Dermis microvascular lymphatic vessel endothelial cell (primary cell): ENCODE results near the gene SLC4A8. TPM values are rescaled to one million over a fixed set of nuclear protein-coding genes. Genes with fewer than 3 reads are reported as not detected.
"Not testable (repeated sequence)": the region's sequence is repeated elsewhere in the genome, so short reads cannot be mapped to it uniquely, and the experiment has no call there.

Source experiments
- DNase-seq, 2 donors: peaks; one replicate each; pipeline versions ENCODE4 v3.0.0 to v3.0.0-alpha.2; 2010; ENCODE audit warnings: low read depth in 2 of 2
- total RNA-seq: library from RNA; depleted of rRNA; stranded (reverse); fragments of >200 nt; gene quantifications from 2 replicates; pipeline ENCODE4 v1.2.1, GENCODE V29; 2014

Gene SLC4A8
- total RNA-seq, 1 donor from 2014 or later = 0.90 TPM

- no peak for DNase-seq
Measured at GRCh38 chr12:51429700-51430099, 5.1 kb downstream of the SLC4A8 start.

- no peak for DNase-seq
Measured at GRCh38 chr12:51430196-51430895, 5.7 kb downstream of the SLC4A8 start.

- no peak for DNase-seq
Measured at GRCh38 chr12:51432921-51433320, 8.3 kb downstream of the SLC4A8 start.

GRCh38 chr12:51434305-51434704 lies 9.7 kb downstream of the SLC4A8 start:
- DNase-seq = peak in 1 of 2 donors; percentile 40

GRCh38 chr12:51437431-51437830 lies 12.8 kb downstream of the SLC4A8 start:
- DNase-seq = peak in 1 of 2 donors; percentile 79

- DNase-seq = no peak
Measured at GRCh38 chr12:51439330-51439729, 14.7 kb downstream of the SLC4A8 start.

- peak in 1 of 2 donors; percentile 52 for DNase-seq
Measured at GRCh38 chr12:51441583-51441982, 17.0 kb downstream of the SLC4A8 start.

- no peak for DNase-seq
Measured at GRCh38 chr12:51442324-51442723, 17.7 kb downstream of the SLC4A8 start.

- no peak for DNase-seq
Measured at GRCh38 chr12:51443573-51443972, 18.9 kb downstream of the SLC4A8 start.

- no peak for DNase-seq
Measured at GRCh38 chr12:51448618-51449256, 24.1 kb downstream of the SLC4A8 start.

GRCh38 chr12:51449580-51450246 lies 25.1 kb downstream of the SLC4A8 start:
- no peak for DNase-seq

- no peak for DNase-seq
Measured at GRCh38 chr12:51450333-51450732, 25.7 kb downstream of the SLC4A8 start.

- no peak for DNase-seq
Measured at GRCh38 chr12:51450806-51451205, 26.2 kb downstream of the SLC4A8 start.

GRCh38 chr12:51454016-51454415 lies 29.4 kb downstream of the SLC4A8 start:
- not testable (repeated sequence) for DNase-seq

- DNase-seq = not testable (repeated sequence)
Measured at GRCh38 chr12:51455050-51455449, 30.4 kb downstream of the SLC4A8 start.

GRCh38 chr12:51458635-51459034 lies 34.0 kb downstream of the SLC4A8 start:
- DNase-seq = no peak

- DNase-seq = no peak
Measured at GRCh38 chr12:51460519-51460918, 35.9 kb downstream of the SLC4A8 start.

GRCh38 chr12:51465491-51465890 lies 40.9 kb downstream of the SLC4A8 start:
- no peak for DNase-seq

GRCh38 chr12:51470116-51470515 lies 45.5 kb downstream of the SLC4A8 start:
- no peak for DNase-seq

- DNase-seq = peak in 1 of 2 donors; percentile 79
Measured at GRCh38 chr12:51471111-51471864, 46.7 kb downstream of the SLC4A8 start.

GRCh38 chr12:51472984-51473383 lies 48.4 kb downstream of the SLC4A8 start:
- no peak for DNase-seq

GRCh38 chr12:51473947-51474346 lies 49.3 kb downstream of the SLC4A8 start:
- no peak for DNase-seq
